T1000 (cell line): Measurements from ENCODE around the gene RNF141.
A peak's percentile ranks its signal among the peaks of the same experiment; 100 is the strongest.

Source experiments
- DNase-seq: peaks from one replicate; lab custom pipeline; 2025; ENCODE audit warnings: mixed read lengths; lab: John Stamatoyannopoulos, UW

Gene RNF141, protein sequence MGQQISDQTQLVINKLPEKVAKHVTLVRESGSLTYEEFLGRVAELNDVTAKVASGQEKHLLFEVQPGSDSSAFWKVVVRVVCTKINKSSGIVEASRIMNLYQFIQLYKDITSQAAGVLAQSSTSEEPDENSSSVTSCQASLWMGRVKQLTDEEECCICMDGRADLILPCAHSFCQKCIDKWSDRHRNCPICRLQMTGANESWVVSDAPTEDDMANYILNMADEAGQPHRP

DNA sequence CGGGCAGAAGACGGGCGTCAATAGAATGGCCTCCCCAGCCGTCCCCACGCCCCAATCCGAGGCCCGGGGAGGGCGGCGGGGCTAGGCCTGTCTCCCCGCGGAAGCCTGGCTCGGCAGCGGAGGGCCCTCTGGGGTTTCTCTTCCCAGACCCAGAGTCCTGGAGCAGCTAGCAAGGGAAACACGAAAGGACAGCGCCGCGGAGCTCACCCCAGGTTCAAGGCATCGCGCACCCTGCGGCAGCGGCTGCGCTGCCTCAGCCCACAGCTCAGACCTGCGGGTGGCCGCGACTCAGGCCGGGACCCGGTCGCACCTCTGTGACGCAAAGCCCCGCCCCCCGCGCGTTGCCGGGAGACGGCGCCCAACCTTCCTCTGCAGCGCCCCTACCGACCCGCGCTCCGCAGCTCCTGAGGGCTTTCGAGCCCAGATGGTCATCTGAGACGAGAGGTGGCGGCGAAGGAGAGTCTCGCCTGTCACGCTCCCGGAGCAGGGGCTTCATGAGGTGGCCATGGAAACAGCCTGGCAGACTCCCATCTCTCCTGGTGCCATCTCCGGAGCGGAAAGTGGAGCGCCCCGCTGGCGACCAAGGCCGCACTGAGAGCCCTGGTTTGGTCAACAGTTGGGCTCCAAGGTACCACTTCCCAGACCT lies at the start of gene RNF141:
Gene RNF141, minus strand, starts transcription at position 273 of the 646 bp plus-strand sequence. CDS start 7,029 bp downstream, outside the sequence.
- peak; percentile 85 for DNase-seq

DNA sequence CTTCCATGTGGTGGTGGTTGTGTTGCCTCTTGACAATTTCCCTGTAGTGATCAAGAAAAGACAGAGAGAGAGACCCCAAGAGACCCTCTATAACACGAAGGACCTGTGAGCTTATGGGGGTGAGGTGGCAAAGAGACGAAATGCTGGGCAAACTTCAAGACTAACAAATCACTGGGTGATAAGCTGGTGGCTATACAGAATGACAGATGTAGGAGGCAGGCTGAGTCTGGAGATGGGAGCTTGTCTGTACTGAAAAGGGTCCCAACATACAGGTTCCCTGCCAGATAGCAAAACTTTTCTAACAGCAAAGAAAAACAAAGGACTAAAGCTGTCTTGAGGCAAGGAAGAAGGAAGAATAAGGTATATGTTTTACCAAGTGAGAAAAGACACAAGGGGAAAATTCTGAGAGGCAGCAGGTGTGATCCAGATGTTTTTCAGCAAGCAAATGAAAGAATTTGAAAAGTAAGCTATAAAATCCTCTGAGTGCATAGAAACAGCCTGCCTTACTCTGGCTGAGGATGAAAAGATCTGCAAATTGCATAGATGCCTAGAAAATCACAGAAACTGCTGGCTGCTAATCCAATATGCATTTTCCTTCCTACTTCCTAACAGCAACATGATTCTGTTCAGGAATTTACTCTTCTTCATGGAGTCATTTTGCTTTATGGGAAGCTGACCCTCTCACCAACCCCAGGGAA lies 49.4 kb upstream of the RNF141 start:
- DNase-seq: no peak

DNA sequence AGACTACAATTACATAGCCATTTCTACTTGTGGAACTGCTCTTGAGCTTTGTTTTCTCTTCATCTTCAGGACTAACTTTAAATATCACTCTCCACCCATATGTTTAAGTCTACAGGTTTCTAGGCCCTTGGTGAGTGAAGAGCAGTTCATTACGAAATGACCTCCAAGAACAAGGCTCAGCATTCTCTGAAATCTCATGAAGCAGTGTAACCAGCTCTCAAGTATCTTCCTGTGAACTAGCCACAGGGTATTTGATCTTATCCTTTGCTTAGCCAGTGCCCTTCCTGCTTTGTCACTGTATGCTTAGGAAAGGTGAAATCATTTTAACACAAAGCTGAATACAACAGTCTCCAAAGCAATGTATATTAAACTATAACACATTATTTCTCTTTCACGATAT lies 47.9 kb upstream of the RNF141 start:
- no peak for DNase-seq

DNA sequence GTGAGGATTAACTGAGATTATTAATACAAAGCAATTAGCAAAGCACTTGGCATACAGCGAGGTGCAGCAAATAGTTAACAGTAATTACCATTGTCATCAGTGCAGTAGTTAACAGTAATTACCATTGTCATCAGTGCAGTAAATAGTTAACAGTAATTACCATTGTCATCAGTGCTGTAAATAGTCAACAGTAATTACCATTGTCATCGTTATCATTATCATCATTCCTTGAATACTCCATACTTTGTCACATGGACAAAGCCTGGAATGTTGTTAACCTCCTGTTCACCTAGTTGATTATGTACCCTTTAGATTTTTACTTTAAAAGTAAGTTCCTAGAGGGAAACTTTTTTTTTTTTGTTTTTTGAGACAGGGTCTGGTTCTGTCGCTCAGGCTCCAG lies 47.0 kb upstream of the RNF141 start:
- no peak for DNase-seq

DNA sequence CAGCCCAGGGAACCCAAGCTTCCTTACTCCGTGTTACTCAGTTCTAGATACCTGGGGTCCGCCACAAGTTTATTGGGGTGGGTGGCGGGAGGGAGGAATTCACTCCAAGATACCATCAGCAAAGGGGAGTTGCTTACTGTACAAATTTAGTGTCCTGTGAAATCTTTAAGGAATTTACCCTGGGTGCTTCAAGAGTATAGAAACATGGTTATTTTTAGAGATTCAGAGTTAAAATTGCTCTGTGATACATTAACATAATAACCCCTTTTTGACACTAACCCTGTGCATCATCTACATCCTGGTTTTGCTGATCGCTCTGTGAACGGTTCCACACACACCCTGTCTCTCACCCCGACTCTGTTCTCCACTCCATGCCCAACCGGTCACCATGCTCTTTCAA lies 46.4 kb upstream of the RNF141 start:
- DNase-seq: no peak

DNA sequence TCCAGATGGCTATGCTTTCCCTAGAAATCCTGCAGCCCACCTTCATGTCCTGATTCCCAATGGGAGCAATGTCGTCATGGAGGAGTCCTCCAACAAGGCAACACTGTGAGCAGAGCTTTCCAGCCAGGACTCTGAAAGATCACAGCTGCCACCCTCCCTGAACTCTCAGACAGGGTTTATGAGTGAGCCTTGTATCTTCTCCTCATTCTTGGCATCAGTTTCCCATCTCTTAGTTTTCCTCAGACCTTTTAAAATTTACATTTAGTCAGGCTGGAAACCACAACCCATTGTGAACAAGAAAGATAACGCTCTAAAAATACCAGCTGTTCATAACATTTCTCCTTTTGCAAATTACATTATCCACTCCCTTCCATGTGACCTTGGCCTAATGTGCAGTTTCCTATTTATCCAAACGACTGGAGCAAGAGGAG lies 43.1 kb upstream of the RNF141 start:
- no peak for DNase-seq

DNA sequence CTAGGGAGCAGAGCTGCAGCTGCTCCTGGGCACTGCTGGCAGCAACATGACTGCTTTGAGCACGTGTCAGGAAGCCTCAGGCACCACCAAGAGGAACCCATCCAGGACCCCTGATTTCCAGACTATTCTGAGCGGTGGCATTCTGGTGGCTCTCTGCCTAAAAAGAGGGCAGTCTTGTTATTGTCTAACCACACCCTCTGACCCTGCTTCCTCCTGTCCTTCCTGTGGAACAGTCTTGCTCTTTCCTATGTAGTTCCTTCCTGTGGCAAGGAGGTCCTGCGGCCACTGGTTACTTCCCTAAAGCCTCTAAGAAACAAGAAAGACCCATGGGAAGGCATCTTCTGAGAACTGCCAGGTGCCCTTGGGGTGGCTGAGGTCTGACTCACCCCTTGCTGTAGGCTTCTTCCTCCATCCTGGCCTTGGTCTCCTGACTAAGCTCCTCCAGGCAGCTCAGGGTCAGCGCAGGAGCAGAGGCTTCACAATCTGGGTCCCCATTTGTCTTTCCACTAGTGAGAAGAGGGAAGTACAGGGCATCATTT lies 40.6 kb upstream of the RNF141 start:
- no peak for DNase-seq

DNA sequence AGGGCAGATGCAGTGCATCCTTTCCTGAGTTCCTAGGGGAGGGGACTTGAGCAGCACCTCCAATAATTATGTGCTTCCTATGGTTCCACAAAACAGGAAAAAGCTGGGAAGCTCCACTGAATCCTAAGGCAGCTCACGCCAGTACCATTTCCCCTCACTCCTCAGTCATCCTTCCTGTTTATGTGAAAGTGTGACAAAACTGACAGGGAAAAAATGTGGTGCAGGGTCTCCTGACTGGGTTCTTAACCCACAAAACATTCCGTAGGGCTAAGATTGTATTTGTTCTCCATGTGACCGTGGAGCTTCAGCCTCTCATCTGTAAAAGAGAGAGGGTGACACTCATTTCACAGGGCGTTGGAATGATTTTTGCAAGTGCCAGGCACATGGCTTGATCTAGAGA lies 39.6 kb upstream of the RNF141 start:
- no peak for DNase-seq

DNA sequence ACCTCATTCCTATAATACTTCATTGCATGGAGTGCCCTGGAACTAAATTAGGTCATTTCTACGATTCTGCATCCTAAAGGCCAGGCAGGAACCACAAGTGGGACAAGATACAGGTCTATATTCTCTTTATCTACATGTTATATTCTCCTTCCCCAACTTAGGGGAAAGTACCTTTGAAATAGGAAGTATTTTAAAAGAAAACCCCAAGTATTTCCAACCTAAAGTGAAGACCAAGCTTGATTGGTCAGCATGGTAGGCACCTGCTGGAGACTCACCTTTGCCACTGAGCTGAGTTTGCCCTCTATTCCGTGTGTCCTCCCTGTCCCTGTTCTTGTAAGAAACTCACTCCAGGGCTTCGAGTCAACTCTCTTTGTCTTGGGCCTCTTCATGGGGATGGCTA lies 38.7 kb upstream of the RNF141 start:
- no peak for DNase-seq

DNA sequence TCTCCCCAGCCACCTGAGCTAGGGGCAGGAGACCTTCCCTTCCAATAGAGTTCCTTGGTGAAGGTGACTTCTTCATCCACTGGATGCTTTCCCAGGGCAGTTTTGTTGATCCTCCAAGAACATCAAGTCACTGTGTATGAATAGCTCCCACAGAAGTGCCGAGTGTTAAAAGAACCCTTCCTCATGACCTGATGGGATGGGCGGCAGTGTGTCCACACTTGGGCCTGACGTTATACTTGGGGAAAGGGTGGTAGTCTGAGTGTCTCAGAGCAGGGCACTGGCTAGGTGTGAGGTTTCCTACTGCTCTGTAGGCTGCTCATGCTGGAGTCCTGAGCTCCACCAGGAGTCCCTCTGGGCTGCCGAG lies 35.0 kb upstream of the RNF141 start:
- DNase-seq: no peak

DNA sequence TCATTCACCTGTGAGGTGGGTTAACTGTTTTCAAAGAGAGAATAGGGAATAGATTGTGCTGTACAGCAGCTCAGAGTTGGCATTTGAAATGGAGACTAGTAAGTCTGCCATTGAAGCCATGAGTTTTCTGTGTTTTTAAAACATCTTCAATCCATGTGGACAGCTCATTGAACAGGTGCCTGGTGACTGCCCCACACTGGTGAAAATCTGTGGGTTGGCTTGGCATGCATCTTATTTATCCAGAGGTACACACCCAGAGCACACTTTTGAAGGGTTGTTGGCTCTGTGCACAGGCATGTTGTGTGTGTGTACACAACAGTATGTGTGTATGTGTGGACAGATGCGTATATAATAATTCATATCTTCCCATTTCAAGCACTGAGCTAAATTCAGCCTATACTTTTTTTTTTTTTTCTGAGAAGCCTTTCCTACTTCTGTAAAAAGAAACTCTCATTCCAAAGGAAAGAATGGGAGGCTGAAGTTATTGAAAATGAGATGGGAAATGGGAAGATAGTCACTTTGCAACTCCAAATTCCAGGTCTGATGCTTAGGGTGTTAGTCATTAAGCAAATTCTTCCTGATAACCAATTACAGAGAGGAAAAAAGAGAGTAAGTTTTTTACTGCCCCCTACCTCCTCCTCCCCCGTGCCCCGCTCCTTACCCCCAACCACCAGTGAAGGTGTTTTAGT lies 34.5 kb upstream of the RNF141 start:
- DNase-seq: no peak

DNA sequence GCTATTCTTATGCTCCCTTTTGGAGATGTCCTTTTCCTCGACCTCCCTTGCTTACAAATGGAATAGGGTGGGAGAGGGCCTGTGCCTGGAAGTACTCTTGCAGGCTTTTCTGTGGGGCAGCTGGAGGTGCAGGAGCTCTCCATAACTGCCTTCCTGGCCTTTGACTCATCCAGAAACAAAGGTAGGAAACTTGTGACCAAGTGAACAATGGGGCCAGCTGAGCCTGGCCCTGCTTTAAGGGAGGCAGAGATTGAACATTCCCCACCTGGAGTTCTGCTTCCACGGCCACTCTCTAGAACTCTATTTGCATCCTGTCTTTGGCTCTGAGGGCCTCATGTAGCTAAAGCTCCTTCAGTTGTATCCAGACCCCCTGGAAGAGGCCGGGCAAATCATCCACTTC lies 32.6 kb upstream of the RNF141 start:
- no peak for DNase-seq

DNA sequence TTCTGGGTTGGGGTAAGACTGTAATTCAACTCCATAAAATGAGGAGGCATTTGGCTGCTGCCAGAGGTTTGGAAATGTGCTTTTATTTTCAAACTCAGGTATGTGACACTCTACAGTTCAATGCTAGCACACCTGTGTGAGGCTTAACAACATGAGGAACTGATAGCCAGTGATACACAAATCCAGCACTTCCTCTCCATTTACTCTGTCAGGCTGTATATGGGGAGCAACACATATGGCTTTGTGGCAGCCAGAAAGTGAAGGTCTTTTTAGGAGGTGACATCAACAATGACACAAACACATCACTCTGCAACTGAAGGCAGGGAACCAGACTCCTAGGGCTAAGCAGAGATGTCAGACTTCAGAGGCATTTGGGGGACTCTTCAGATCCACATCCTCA lies 32.0 kb upstream of the RNF141 start:
- no peak for DNase-seq

DNA sequence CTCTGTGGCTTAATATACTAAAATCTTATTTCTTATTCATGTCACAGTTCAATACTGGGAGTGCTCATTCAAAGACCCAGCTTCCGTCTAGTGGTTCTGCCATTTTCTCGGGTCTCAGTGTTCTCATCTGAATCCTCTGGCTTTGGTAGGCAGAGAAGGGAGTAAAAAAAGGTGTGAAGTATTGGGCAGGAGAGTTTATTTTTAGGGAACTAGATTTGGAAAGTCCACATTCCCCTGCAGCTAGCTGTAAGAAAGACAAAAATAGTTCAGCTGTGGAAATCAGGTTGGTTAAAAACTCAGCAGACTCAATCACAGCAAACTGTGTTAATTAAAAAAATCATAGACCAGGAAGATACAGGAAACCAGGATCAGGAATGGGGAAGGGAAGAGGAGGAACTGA lies 31.5 kb upstream of the RNF141 start:
- DNase-seq: no peak

DNA sequence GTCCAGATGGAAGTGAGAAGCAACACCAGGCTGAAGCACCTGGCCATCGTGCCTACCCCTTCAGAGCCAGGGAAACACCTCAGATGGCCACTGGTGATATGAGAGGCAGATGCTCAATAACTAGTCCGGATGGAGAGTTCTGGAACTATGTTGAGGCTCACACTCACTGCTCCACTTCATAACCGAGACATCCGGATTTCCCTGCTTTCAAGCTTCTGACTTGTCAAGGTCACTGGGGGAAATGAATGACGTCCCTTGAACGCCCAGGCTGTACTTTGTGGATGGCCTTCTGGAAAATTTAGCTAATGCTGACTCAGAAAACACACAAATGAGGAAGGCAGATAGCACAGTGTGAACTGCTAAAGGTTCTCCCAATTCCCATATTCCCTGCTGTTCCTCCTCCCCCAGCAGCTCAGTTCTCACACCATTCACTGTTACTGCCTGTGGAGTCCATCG lies 27.5 kb upstream of the RNF141 start, which contains the start of gene LYVE1:
Gene LYVE1, minus strand, starts transcription at position 180 of the 456 bp plus-strand sequence. Its CDS starts 133 bp downstream, at position 47.
- DNase-seq: no peak

DNA sequence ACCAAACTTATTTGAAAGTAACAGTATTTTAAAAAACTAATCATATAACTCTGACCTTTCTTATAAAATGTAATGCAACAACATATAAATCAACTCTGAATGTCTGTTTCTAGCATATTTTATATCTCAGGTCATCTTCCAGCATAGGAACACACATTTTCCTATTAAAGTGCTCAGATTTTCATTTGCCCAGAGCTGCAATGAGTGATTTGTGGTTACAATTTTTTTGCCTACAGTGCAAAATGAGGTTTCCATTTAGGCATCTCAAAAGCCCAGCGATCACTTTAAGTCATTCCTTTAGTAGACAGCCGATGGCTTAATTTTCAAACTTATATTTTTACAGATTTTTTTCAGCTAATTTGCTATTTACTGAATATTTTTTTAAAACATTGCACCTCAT lies 26.5 kb upstream of the RNF141 start:
- DNase-seq: no peak

DNA sequence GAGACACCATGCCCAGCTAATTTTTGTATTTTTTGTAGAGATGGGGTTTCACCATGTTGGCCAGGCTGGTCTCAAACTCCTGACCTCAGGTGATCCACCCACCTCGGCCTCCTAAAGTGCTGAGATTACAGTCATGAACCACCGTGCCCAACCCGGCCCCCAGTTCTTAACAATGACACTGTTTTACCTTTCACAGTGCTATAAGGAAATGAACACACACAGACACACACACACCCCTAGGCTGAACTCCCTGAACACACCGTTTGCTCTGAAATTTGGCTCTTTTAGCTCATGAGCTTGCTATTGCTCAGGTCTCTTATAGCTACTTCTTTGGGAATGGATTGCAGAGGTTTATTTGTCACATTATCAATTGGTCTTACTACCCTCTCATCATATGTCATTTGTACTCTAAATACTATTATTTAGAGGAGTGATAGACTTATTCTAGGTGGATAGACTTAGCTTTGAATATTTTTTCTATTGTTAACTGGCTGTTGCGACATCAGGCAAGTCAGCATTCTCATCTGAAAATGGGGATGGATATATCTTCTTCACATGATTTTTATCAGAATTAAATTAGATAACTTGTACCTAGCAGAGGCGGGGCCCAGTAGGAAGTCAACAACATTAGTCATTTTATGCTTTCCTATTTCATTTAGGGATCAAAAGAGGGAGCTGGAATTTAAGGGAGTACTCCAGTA lies 25.4 kb upstream of the RNF141 start:
- no peak for DNase-seq

DNA sequence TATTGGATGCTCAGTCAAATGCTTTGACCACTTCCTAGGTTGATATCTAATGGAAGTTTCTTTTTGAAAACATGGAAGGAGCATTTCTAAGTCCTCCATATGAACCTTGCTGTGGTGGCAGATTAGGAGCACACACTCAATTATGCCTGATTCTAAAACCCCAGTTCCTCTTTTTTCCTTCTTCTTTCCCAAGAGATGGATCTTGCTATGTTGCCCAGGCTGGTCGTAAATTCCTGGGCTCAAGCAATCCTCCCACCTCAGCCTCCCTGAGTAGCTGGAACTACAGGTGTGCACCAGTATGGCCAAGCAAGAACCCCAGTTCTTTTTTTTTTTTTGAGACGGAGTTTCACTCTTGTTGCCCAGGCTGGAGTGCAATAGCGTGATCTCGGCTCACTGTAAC lies 24.5 kb upstream of the RNF141 start:
- DNase-seq: no peak

DNA sequence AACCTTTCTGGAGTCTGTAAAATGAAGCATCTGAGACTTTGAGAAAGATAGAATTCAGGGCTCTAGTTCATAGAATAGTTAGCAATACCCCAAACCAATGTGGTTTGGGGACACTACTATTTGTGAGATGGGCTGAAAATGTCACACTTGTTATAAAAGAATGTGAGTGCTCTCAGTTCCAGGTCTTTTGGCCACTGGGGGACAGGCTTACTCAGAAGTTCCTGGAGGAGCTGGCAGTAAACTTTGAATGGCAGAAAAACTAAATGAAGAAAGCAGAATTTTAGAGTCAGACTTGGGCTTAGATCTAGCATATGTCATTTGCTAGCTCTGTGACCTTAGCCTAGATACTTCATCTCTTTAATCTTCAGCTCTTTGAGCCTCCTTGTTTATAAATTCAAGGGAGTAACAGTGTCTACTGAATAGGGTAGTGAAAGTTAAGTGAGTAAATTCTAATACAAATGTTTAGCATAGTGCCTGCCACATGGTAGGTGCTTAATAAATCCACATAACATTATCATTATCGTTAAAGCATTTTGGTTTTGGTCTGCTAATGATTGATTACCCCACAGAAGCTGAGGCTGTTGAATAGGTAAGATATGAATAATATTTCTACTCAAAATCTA lies 23.8 kb upstream of the RNF141 start:
- DNase-seq: no peak

DNA sequence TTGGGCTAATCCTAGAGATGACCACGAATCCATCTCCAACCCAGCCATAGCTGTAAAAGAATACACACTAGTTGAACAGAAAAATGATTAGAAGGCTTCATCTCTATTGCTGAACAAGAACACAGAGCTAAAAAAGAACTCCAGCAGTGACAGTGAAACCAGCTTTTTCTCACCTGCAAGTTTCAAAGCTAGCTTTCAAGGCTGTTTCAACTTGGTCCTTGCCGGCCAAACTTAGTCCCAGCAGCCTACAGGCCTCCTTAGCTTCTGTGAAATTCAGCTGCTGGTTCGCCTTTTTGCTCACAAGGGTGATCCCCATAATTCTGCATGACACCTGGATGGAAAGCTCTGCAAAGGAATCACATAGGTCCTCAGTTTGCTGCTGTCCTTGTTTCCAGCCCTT lies 23.0 kb upstream of the RNF141 start:
- no peak for DNase-seq

DNA sequence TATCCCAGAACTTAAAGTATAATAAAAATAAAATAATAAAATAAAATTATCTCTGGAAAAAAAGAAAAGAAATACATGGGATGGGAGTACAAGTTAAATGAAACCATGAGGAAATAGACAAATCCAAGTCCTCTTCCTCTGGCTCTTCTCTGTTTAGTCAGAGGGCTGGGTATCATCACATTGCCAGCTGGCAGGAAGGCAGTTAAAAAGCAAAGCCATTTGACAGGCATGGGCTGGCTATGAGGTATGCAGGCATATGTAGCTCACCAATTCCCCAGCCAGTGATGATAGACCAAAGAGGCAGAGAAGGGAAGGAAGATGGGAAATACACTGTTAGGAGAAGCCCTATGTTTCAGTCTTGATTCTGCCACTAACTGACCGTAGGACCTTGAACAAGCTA lies 21.0 kb upstream of the RNF141 start:
- DNase-seq: no peak
